Breast epithelium (tissue), 4 donors: ENCODE data around the gene ZNF892. TPM values are rescaled to one million over a fixed set of nuclear protein-coding genes. Genes with fewer than 3 reads are reported as not detected.

Source experiments
- DNase-seq, 2 donors: peaks; one replicate each; pipeline ENCODE4 v3.0.0-alpha.2; 2019; ENCODE audit warnings: low spot score in 2 of 2
- H3K27ac ChIP-seq, 2 donors: fragments of 200-600 bp; sonication (generic) in 1 of 2; one replicate each; pipeline ENCODE4 v1.5.1; 2016 to 2019; ENCODE audit warnings: mild to moderate bottlenecking in 1 of 2
- H3K27me3 ChIP-seq, 2 donors: fragments of 200-600 bp; sonication (generic) in 1 of 2; one replicate each; pipeline versions ENCODE4 v1.5.1 to v1.6.0; 2017 to 2019; ENCODE audit warnings: control low read depth in 1 of 2, mild to moderate bottlenecking in 1 of 2
- H3K36me3 ChIP-seq: fragments of 200-600 bp; one replicate; pipeline ENCODE4 v1.5.1; 2019
- H3K4me1 ChIP-seq, 2 donors: fragments of 200-600 bp; sonication (generic); one replicate each; pipeline ENCODE4 v1.5.1; 2016 to 2019; ENCODE audit warnings: control low read depth in 1 of 2
- H3K4me3 ChIP-seq, 3 donors: fragments of 200-600 bp; sonication (generic); 1 replicate in 2 of 3; 2 replicates in 1 of 3; pipeline ENCODE4 v1.5.1; 2016 to 2019; ENCODE audit warnings: mild to moderate bottlenecking in 3 of 3, moderate library complexity in 2 of 3
- H3K9me3 ChIP-seq, 2 donors: fragments of 200-600 bp; sonication (generic) in 1 of 2; one replicate each; pipeline ENCODE4 v1.5.1; 2016 to 2019; ENCODE audit warnings: control low read depth in 1 of 2
- CTCF ChIP-seq, 3 donors: fragments of 450-650 bp; IDR thresholded peaks; one replicate each; pipeline ENCODE4 v1.5.1; 2016 to 2017; ENCODE audit warnings: antibody characterized with exemption in 3 of 3, mild to moderate bottlenecking in 3 of 3, moderate library complexity in 3 of 3
- POLR2A ChIP-seq: fragments of 450-650 bp; IDR thresholded peaks from one replicate; pipeline ENCODE4 v1.6.1; 2016; ENCODE audit warnings: antibody characterized with exemption, mild to moderate bottlenecking, moderate library complexity
- POLR2AphosphoS5 ChIP-seq, 3 donors: sonication (generic); formaldehyde crosslinking; IDR thresholded peaks; one replicate each; pipeline ENCODE4 v1.6.1; 2017; ENCODE audit warnings: antibody characterized with exemption in 3 of 3
- intact Hi-C: fragments of 100-400 bp; cut with DNase I; formaldehyde crosslinking; loops from one replicate; pipeline ENCODE4 v1.15.1; 2023; ENCODE audit warnings: low total_unique reads
- total RNA-seq, 3 donors: library from RNA; depleted of rRNA; stranded (reverse); fragments of >200 nt; gene quantifications; one replicate each; pipeline ENCODE4 v1.1.0, GENCODE V29; 2016

Gene ZNF892
- total RNA-seq, 3 donors from 2014 or later, result 3.7 to 8.6 (median 6.9) TPM

DNA sequence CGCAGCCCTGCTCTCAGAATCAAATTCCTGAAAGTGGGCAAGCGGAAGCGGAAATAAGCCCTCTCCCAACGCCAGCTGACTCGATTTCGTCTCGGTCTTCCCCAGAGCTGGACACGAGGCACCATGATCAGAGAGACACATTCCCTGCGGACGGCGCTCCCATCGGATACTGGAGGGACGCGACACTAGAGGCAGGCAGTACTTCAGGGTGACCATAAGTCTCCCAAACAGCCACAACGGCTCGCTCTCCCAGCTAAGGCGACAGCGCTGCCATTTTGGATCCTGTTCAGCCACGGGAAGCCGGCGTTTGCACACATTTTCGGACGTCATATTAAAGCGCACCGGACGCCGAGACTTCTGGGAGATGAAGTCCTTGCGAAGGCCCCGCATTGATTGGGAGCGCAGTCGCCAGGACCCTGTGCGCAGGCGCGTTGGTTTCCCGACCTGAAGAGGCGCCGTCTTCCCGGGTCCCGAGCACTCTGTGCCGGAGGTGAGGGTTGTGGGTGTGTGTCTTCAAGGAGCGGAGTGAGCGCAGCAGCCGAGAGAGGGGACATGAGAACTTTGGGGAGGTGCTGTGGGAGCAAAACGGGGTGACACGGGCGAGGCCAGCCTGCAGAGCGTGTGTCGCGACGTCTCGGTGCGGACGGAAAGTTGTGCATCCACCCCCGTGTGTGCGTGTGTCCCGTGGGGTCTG is 41.8 kb upstream of the ZNF892 start, which contains the start of gene ZNF2:
TSS of gene ZNF2 (plus strand) at position 439 of the 694 bp plus-strand sequence. CDS start 10,418 bp downstream, outside the sequence.
- Histone ChIP-seq H3K9me3 (no peaks in the 10 kb centered on the region), H3K27ac (peak within 1 kb of the TSS; percentile 91 to 98), H3K36me3 (no peaks in the 10 kb centered on the region), H3K4me1 (peaks cover 0 to 7% of the 10 kb centered on the region in 2 donors), H3K4me3 (peak within 1 kb of the TSS; percentile 70 to 78 (median 73)), H3K27me3 (no peaks in the 10 kb centered on the region)
- intact Hi-C loops, result no loop called here
- DNase-seq, result peak; percentile 96 to 97
- TF ChIP-seq POLR2AphosphoS5 (IDR thresholded peaks at IDR 0.05) (peak; percentile 89 to 91 (median 90)), POLR2A (peak; percentile 29), CTCF (IDR thresholded peaks at IDR 0.05) (no peak)

DNA sequence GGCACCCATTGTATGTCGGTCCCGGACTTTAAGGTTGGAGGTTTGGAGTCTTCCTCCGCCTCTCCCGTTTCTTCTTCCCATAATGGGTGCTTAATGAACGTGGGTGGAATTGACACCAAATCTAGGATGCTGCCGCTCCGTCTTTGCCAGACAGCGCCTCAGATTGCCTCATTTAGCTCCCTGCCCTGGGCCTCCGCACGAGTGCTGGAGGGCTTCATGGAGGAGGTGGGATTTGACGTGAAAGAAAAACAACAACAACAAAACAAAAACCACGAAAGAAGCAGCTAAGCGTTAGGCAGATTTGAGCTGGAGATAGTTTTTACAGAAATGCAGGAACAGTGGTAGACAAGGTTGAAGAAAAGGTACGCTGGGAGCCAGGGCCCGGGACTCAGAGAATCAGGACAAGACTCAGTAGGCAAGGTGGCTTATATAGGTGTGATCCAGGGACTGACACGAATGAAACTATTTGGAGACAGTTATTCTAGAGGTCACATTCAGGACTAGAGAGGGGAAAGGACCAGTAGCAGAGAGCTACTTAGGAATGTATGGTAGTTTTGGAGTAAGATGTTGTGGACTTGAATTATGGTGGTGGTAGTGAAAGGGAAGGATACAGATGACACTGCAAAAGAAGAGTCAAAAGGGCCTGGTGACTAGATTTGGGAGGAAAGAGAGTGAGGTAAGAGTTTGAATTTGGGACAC is 41.1 kb upstream of the ZNF892 start:
- peaks cover 0 to 7% of the 10 kb centered on the region in 2 donors for H3K4me1 ChIP-seq
- peak overlapping the region; percentile 91 to 98 for H3K27ac ChIP-seq
- no peaks in the 10 kb centered on the region for H3K9me3 ChIP-seq
- no peak for TF ChIP-seq CTCF (IDR thresholded peaks at IDR 0.05)
- TF ChIP-seq POLR2A, result no peak
- no peak for TF ChIP-seq POLR2AphosphoS5 (IDR thresholded peaks at IDR 0.05)
- no peaks in the 10 kb centered on the region for H3K27me3 ChIP-seq
- H3K36me3 ChIP-seq, result no peaks in the 10 kb centered on the region
- intact Hi-C loops, result no loop called here
- H3K4me3 ChIP-seq, result peak overlapping the region; percentile 70 to 78 (median 73)
- no peak for DNase-seq

- intact Hi-C loops, result no loop called here
These were observed 35.4 kb upstream of the ZNF892 start for GRCh38 chr2:95171902-95172301.

DNA sequence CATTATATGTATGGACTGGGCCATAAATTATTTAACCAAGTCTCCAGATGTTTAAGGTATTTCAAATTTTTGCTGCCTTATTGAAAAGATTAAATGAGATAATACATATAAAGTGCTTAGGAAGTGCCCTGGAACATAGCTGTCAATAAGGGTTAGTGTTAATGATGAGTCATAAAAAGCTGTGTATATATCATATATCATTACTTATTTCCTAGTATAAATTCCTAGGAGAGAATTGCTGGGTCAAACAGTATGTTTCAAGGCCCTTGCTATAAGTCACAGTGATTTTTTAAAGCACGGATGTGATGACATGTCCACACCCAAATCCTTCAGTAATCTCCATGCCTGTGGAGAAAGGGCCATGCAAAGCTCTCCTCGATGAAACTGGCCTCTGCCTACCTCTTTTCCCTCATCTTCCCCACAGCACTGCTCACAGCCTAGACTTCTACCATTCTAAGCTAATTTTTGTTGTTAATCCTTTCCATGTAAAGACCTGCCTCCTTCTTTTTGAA is 33.2 kb upstream of the ZNF892 start:
- DNase-seq, result no peak
- intact Hi-C loops, result no loop called here
- no peaks in the 10 kb centered on the region for H3K27me3 ChIP-seq
- no peak overlapping the region for H3K4me3 ChIP-seq
- H3K27ac ChIP-seq, result no peak overlapping the region
- no peaks in the 10 kb centered on the region for H3K4me1 ChIP-seq
- no peaks in the 10 kb centered on the region for H3K36me3 ChIP-seq
- H3K9me3 ChIP-seq, result no peaks in the 10 kb centered on the region
- TF ChIP-seq POLR2A (no peak), POLR2AphosphoS5 (IDR thresholded peaks at IDR 0.05) (no peak), CTCF (IDR thresholded peaks at IDR 0.05) (no peak)

More at GRCh38 chr2:95171902-95172301, 35.4 kb upstream of the ZNF892 start:
- Histone ChIP-seq H3K4me3 (no peak overlapping the region), H3K9me3 (no peaks in the 10 kb centered on the region), H3K27me3 (no peaks in the 10 kb centered on the region), H3K27ac (no peak overlapping the region), H3K4me1 (no peaks in the 10 kb centered on the region), H3K36me3 (no peaks in the 10 kb centered on the region)
- TF ChIP-seq POLR2AphosphoS5 (IDR thresholded peaks at IDR 0.05), result no peak
- DNase-seq, result no peak

- intact Hi-C loops, result no loop called here
- peaks cover 10% of the 10 kb centered on the region for H3K36me3 ChIP-seq
These were observed 27.9 kb upstream of the ZNF892 start for GRCh38 chr2:95179451-95179850.

More at GRCh38 chr2:95179451-95179850, 27.9 kb upstream of the ZNF892 start:
- peaks cover 17% of the 10 kb centered on the region in 2 donors for H3K9me3 ChIP-seq
- DNase-seq, result no peak
- no peak overlapping the region for H3K27ac ChIP-seq
- no peaks in the 10 kb centered on the region for H3K27me3 ChIP-seq
- H3K4me1 ChIP-seq, result no peaks in the 10 kb centered on the region
- TF ChIP-seq POLR2A (no peak), POLR2AphosphoS5 (IDR thresholded peaks at IDR 0.05) (no peak), CTCF (IDR thresholded peaks at IDR 0.05) (no peak)
- no peak overlapping the region for H3K4me3 ChIP-seq
